HFF-Myc (cell line): Measurements from ENCODE around the gene MRPL37.

ENCODE experiments used
- DNase-seq: peaks from one replicate; pipeline ENCODE4 v3.0.0-alpha.2; 2011; ENCODE audit warnings: low read depth; ENCODE audit errors: extremely low read depth
- H3K4me3 ChIP-seq: replicated peaks from 2 replicates; pipeline ENCODE4 v1.5.1; 2011; ENCODE audit warnings: low read depth, mild to moderate bottlenecking, control low read depth, low read length
- TF ChIP-seq, protein P1 (sequence below): IDR thresholded peaks from 2 replicates; pipeline ENCODE4 v1.5.1; 2012; ENCODE audit warnings: mild to moderate bottlenecking, low read depth, low read length, control low read depth; ENCODE audit errors: missing control alignments

Gene MRPL37

DNA sequence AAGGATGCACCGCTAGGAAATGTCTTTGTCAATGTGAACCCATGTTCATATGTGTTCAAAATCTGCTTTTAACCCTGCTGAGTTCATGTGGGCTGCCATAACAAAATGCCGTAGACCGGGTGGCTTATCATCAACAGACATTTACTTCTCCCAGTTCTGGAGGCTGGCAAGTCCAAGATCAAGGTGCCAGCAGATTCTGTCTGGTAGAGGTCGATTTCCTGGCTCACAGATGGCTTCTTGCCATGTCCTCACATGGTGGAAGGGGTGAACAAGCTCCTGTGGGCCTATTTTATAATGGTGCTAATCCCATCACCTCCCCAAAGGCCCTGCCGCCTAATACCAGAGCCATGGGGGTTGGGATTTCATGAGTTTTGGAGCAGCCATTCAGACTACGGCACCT, 42.6 kb upstream of the MRPL37 start:
- TF ChIP-seq, protein P1, sequence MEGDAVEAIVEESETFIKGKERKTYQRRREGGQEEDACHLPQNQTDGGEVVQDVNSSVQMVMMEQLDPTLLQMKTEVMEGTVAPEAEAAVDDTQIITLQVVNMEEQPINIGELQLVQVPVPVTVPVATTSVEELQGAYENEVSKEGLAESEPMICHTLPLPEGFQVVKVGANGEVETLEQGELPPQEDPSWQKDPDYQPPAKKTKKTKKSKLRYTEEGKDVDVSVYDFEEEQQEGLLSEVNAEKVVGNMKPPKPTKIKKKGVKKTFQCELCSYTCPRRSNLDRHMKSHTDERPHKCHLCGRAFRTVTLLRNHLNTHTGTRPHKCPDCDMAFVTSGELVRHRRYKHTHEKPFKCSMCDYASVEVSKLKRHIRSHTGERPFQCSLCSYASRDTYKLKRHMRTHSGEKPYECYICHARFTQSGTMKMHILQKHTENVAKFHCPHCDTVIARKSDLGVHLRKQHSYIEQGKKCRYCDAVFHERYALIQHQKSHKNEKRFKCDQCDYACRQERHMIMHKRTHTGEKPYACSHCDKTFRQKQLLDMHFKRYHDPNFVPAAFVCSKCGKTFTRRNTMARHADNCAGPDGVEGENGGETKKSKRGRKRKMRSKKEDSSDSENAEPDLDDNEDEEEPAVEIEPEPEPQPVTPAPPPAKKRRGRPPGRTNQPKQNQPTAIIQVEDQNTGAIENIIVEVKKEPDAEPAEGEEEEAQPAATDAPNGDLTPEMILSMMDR: no peak
- no peak overlapping the region for H3K4me3 ChIP-seq
- no peak for DNase-seq

GRCh38 chr1:54158071-54158470, 41.9 kb upstream of the MRPL37 start:
- TF ChIP-seq, protein P1: no peak
- DNase-seq: no peak
- no peak overlapping the region for H3K4me3 ChIP-seq

DNA sequence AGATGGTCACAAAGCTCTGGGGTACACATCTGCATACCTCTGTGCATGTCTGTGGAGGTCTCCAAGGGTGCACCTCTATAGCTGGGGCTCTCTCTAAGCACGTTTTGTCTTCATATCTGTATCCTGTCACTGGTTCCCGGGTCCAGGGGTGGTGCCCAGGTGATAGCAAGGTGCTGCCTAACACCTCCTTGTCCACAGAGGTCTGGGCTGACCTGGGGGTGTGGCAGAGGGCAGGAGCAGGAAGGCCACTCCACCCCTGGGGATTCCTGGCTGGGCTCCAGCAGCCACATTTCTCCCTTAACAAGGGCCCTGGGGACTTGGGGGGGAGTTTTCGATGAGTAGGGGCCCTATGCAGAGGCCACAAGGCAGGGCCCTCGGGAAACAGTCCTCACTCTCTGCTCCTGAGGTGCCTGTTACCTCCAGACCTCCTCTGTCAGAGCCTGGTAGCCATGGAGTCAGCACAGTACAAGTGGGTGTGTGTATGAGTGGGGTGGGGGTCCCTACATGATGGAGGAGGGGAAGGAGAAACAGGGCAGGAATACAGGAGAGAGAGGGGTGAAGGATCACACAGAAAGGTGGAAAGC, 40.1 kb upstream of the MRPL37 start:
- no peak overlapping the region for H3K4me3 ChIP-seq
- TF ChIP-seq, protein P1: no peak
- no peak for DNase-seq

GRCh38 chr1:54160351-54160750, 39.6 kb upstream of the MRPL37 start:
- DNase-seq: no peak
- TF ChIP-seq, protein P1: no peak
- H3K4me3 ChIP-seq: no peak overlapping the region

GRCh38 chr1:54161495-54162168, 38.3 kb upstream of the MRPL37 start:
- TF ChIP-seq, protein P1: no peak
- no peak overlapping the region for H3K4me3 ChIP-seq
- DNase-seq: no peak

- no peak overlapping the region for H3K4me3 ChIP-seq
- no peak for DNase-seq
- TF ChIP-seq, protein P1: no peak
Measured at GRCh38 chr1:54163051-54163450, 36.9 kb upstream of the MRPL37 start.
